Large intestine (tissue), 3 donors: ENCODE measurements around the gene ARNT2. TPM values are rescaled to one million over a fixed set of nuclear protein-coding genes. Genes with fewer than 3 reads are reported as not detected.

ENCODE experiments used
- DNase-seq, 2 donors: peaks; one replicate each; pipeline versions ENCODE4 v3.0.0 to v3.0.0-alpha.2; 2013
- H3K27ac ChIP-seq: one replicate; pipeline ENCODE4 v1.5.1; 2013; ENCODE audit warnings: low read length
- H3K27me3 ChIP-seq: 2 replicates; pipeline ENCODE4 v1.6.1; 2013; ENCODE audit warnings: low read length; ENCODE audit not compliant: control insufficient read depth, insufficient read depth
- H3K36me3 ChIP-seq: 2 replicates; pipeline ENCODE4 v1.6.1; 2013; ENCODE audit warnings: low read length; ENCODE audit not compliant: control insufficient read depth, insufficient read depth
- H3K4me1 ChIP-seq: one replicate; pipeline ENCODE4 v1.6.1; 2013; ENCODE audit warnings: low read length; ENCODE audit not compliant: control insufficient read depth, insufficient read depth
- H3K4me3 ChIP-seq: one replicate; pipeline ENCODE4 v1.5.1; 2013; ENCODE audit warnings: low read length
- H3K9me3 ChIP-seq: one replicate; pipeline ENCODE4 v1.6.1; 2013; ENCODE audit warnings: mild to moderate bottlenecking, low read depth, low read length, moderate library complexity; ENCODE audit not compliant: control insufficient read depth
- WGBS: methylation state at CpG from one replicate; pipeline ENCODE4 v1.1.5; 2013; ENCODE audit warnings: low lambda C conversion rate; ENCODE audit not compliant: insufficient coverage; 5-methylcytosine and 5-hydroxymethylcytosine counted together
- polyA plus RNA-seq: library from polyadenylated mRNA; unstranded; fragments of 120-200 nt; gene quantifications from one replicate; pipeline ENCODE4 v1.2.1, GENCODE V29; 2013

The ARNT2 gene
- polyA plus RNA-seq, 1 donor: 8.0 TPM

- DNase-seq: no peak
- no peaks in the 10 kb centered on the region for H3K27me3 ChIP-seq
- no peaks in the 10 kb centered on the region for H3K4me1 ChIP-seq
- 75% methylated on average over 2 of the region's 9 CpGs for WGBS
- H3K27ac ChIP-seq: no peak overlapping the region
- H3K36me3 ChIP-seq: no peaks in the 10 kb centered on the region
- H3K9me3 ChIP-seq: no peaks in the 10 kb centered on the region
- no peak overlapping the region for H3K4me3 ChIP-seq
Measured at GRCh38 chr15:80490431-80490990, 86.3 kb downstream of the ARNT2 start.

- no CpG with 5 or more reads among the region's 7 CpGs for WGBS
- Histone ChIP-seq H3K27me3 (no peaks in the 10 kb centered on the region), H3K4me3 (no peak overlapping the region), H3K4me1 (no peaks in the 10 kb centered on the region), H3K27ac (no peak overlapping the region), H3K9me3 (no peaks in the 10 kb centered on the region), H3K36me3 (no peaks in the 10 kb centered on the region)
- no peak for DNase-seq
Measured at GRCh38 chr15:80491163-80491847, 87.1 kb downstream of the ARNT2 start.

- H3K27ac ChIP-seq: no peak overlapping the region
- no peak for DNase-seq
- H3K9me3 ChIP-seq: no peaks in the 10 kb centered on the region
- no peak overlapping the region for H3K4me3 ChIP-seq
- no peaks in the 10 kb centered on the region for H3K36me3 ChIP-seq
- no CpG with 5 or more reads among the region's 2 CpGs for WGBS
- no peaks in the 10 kb centered on the region for H3K4me1 ChIP-seq
- no peaks in the 10 kb centered on the region for H3K27me3 ChIP-seq
Measured at GRCh38 chr15:80492409-80492808, 88.2 kb downstream of the ARNT2 start.

GRCh38 chr15:80492874-80493273 is 88.7 kb downstream of the ARNT2 start:
- no peak overlapping the region for H3K4me3 ChIP-seq
- no peaks in the 10 kb centered on the region for H3K4me1 ChIP-seq
- no peak for DNase-seq
- no CpG with 5 or more reads among the region's 3 CpGs for WGBS
- no peaks in the 10 kb centered on the region for H3K27me3 ChIP-seq
- H3K36me3 ChIP-seq: no peaks in the 10 kb centered on the region
- H3K9me3 ChIP-seq: no peaks in the 10 kb centered on the region
- no peak overlapping the region for H3K27ac ChIP-seq

GRCh38 chr15:80494351-80494751 is 90.2 kb downstream of the ARNT2 start:
- no peak for DNase-seq
- H3K4me3 ChIP-seq: no peak overlapping the region
- no peaks in the 10 kb centered on the region for H3K27me3 ChIP-seq
- H3K4me1 ChIP-seq: no peaks in the 10 kb centered on the region
- H3K27ac ChIP-seq: no peak overlapping the region
- WGBS: 100% methylated on average over 1 of the region's 5 CpGs
- no peaks in the 10 kb centered on the region for H3K9me3 ChIP-seq
- no peaks in the 10 kb centered on the region for H3K36me3 ChIP-seq

- Histone ChIP-seq H3K36me3 (no peaks in the 10 kb centered on the region), H3K4me1 (no peaks in the 10 kb centered on the region), H3K4me3 (no peak overlapping the region), H3K9me3 (no peaks in the 10 kb centered on the region), H3K27ac (no peak overlapping the region), H3K27me3 (no peaks in the 10 kb centered on the region)
- no CpG with 5 or more reads among the region's 3 CpGs for WGBS
- DNase-seq: no peak
Measured at GRCh38 chr15:80494756-80495155, 90.6 kb downstream of the ARNT2 start.

- H3K9me3 ChIP-seq: no peaks in the 10 kb centered on the region
- H3K4me3 ChIP-seq: no peak overlapping the region
- no peak overlapping the region for H3K27ac ChIP-seq
- no peaks in the 10 kb centered on the region for H3K36me3 ChIP-seq
- H3K4me1 ChIP-seq: no peaks in the 10 kb centered on the region
- DNase-seq: no peak
- no CpG with 5 or more reads among the region's 2 CpGs for WGBS
- no peaks in the 10 kb centered on the region for H3K27me3 ChIP-seq
Measured at GRCh38 chr15:80495401-80495942, 91.3 kb downstream of the ARNT2 start.

- no CpG with 5 or more reads among the region's 2 CpGs for WGBS
- no peak for DNase-seq
- Histone ChIP-seq H3K36me3 (no peaks in the 10 kb centered on the region), H3K27ac (no peak overlapping the region), H3K9me3 (no peaks in the 10 kb centered on the region), H3K4me3 (no peak overlapping the region), H3K4me1 (no peaks in the 10 kb centered on the region), H3K27me3 (no peaks in the 10 kb centered on the region)
Measured at GRCh38 chr15:80496096-80496495, 91.9 kb downstream of the ARNT2 start.

- no CpG with 5 or more reads among the region's 1 CpG for WGBS
- no peaks in the 10 kb centered on the region for H3K36me3 ChIP-seq
Measured at GRCh38 chr15:80497221-80497620, 93.0 kb downstream of the ARNT2 start.

GRCh38 chr15:80498652-80499051 is 94.5 kb downstream of the ARNT2 start:
- Histone ChIP-seq H3K27me3 (no peaks in the 10 kb centered on the region), H3K4me3 (no peak overlapping the region), H3K9me3 (no peaks in the 10 kb centered on the region), H3K36me3 (no peaks in the 10 kb centered on the region), H3K27ac (no peak overlapping the region), H3K4me1 (no peaks in the 10 kb centered on the region)
- WGBS: no CpG with 5 or more reads among the region's 4 CpGs
- no peak for DNase-seq

More at GRCh38 chr15:80497221-80497620, 93.0 kb downstream of the ARNT2 start:
- Histone ChIP-seq H3K4me3 (no peak overlapping the region), H3K4me1 (no peaks in the 10 kb centered on the region), H3K27ac (no peak overlapping the region), H3K27me3 (no peaks in the 10 kb centered on the region), H3K9me3 (no peaks in the 10 kb centered on the region)
- DNase-seq: no peak

GRCh38 chr15:80500021-80500420 is 95.8 kb downstream of the ARNT2 start:
- 67% methylated on average over 1 of the region's 1 CpG for WGBS
- no peaks in the 10 kb centered on the region for H3K27me3 ChIP-seq
- no peak overlapping the region for H3K27ac ChIP-seq
- no peaks in the 10 kb centered on the region for H3K36me3 ChIP-seq
- H3K9me3 ChIP-seq: peaks cover 3% of the 10 kb centered on the region
- no peak overlapping the region for H3K4me3 ChIP-seq
- DNase-seq: no peak
- no peaks in the 10 kb centered on the region for H3K4me1 ChIP-seq
